Ishikawa (cell line): ENCODE measurements around the gene PCSK4.

ENCODE experiments used
- CEBPB ChIP-seq: IDR thresholded peaks from 2 replicates; pipeline ENCODE4 v1.6.1; 2012
- CREB1 ChIP-seq: IDR thresholded peaks from 2 replicates; pipeline ENCODE4 v1.6.1; 2012; ENCODE audit warnings: low read depth
- EGR1 ChIP-seq: IDR thresholded peaks from 2 replicates; pipeline ENCODE4 v1.6.1; 2012
- EP300 ChIP-seq: IDR thresholded peaks from 2 replicates; pipeline ENCODE4 v1.6.1; 2012; ENCODE audit warnings: borderline replicate concordance
- FOXM1 ChIP-seq: IDR thresholded peaks from 2 replicates; pipeline ENCODE4 v1.6.1; 2012; ENCODE audit warnings: low read depth, borderline replicate concordance
- MAX ChIP-seq: IDR thresholded peaks from 2 replicates; pipeline ENCODE4 v1.6.1; 2012
- NFIC ChIP-seq: IDR thresholded peaks from 2 replicates; pipeline ENCODE4 v1.6.1; 2012
- RAD21 ChIP-seq: IDR thresholded peaks from 2 replicates; pipeline ENCODE4 v1.6.1; 2012; ENCODE audit warnings: low read depth
- REST ChIP-seq: IDR thresholded peaks from 2 replicates; pipeline ENCODE4 v1.6.1; 2012; ENCODE audit warnings: low read depth, mild to moderate bottlenecking
- TAF1 ChIP-seq: IDR thresholded peaks from 2 replicates; pipeline ENCODE4 v1.6.1; 2012; ENCODE audit warnings: low read depth, mild to moderate bottlenecking
- TCF12 ChIP-seq: IDR thresholded peaks from 2 replicates; pipeline ENCODE4 v1.6.1; 2012; ENCODE audit warnings: low read depth
- TEAD4 ChIP-seq: IDR thresholded peaks from 2 replicates; pipeline ENCODE4 v1.6.1; 2012
- YY1 ChIP-seq: IDR thresholded peaks from 2 replicates; pipeline ENCODE4 v1.6.1; 2012; ENCODE audit warnings: low read depth
- ZBTB7A ChIP-seq: IDR thresholded peaks from 2 replicates; pipeline ENCODE4 v1.6.1; 2012; ENCODE audit warnings: low read depth
- TF ChIP-seq, protein P1 (sequence below): IDR thresholded peaks from 2 replicates; pipeline ENCODE4 v1.6.1; 2012

The PCSK4 gene

DNA sequence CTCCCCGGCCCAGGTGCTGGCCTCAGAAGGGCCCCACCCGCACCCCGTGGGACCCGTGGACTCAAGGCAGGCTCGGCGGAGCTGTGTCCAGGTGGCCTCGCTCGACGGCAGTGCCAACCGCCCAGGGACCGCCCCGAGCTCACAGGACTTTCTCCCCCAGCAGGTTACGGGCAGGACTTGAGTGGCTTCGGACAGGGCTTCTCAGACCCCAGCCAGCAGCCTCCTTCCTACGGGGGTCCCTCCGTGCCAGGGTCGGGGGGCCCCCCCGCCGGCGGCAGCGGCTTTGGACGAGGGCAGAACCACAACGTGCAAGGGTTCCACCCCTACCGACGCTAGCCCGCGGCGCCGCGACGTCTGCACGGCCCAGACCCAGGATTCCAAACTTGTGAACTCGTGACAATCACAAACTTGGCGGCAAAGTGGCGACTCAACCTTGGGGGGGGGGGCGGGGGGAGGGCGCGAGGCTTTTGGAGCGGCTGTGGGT is 55.5 kb downstream of the PCSK4 start:
- no peak for TF ChIP-seq ZBTB7A
- no peak for TF ChIP-seq CEBPB
- no peak for TF ChIP-seq YY1
- TF ChIP-seq EGR1 = no peak
- TF ChIP-seq TCF12 = no peak
- no peak for TF ChIP-seq EP300
- no peak for TF ChIP-seq MAX
- no peak for TF ChIP-seq TEAD4
- no peak for TF ChIP-seq NFIC
- TF ChIP-seq, protein P1, sequence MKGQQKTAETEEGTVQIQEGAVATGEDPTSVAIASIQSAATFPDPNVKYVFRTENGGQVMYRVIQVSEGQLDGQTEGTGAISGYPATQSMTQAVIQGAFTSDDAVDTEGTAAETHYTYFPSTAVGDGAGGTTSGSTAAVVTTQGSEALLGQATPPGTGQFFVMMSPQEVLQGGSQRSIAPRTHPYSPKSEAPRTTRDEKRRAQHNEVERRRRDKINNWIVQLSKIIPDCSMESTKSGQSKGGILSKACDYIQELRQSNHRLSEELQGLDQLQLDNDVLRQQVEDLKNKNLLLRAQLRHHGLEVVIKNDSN = no peak
- TF ChIP-seq REST = no peak

DNA sequence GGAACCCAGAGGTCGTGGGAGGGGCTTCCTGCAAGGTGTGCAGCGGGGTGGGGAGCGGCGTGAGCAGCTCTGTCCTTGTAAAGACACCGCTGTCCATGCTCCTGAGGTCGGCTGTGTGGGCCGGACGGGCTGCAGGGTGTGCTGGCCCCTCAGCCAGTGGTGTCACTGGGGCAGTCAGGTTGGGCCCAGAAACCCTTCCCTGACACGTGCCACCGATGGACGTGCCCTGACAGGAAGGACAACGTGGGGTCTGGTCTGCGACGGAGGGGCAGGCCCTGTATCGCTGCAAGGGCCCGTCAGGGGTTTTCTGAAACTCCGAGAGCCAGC is 56.1 kb downstream of the PCSK4 start:
- TF ChIP-seq, protein P1 = no peak
- TF ChIP-seq RAD21 (no peak), CREB1 (no peak), TEAD4 (no peak), ZBTB7A (no peak)

GRCh38 chr19:1433119-1434039 is 56.8 kb downstream of the PCSK4 start:
- no peak for TF ChIP-seq TCF12
- TF ChIP-seq, protein P1 = no peak
- TF ChIP-seq CEBPB = no peak
- no peak for TF ChIP-seq EGR1
- no peak for TF ChIP-seq MAX
- no peak for TF ChIP-seq FOXM1
- no peak for TF ChIP-seq RAD21
- TF ChIP-seq EP300 = no peak
- no peak for TF ChIP-seq TAF1
- no peak for TF ChIP-seq YY1
- TF ChIP-seq REST = no peak
- TF ChIP-seq NFIC = no peak
- TF ChIP-seq CREB1 = no peak
- TF ChIP-seq ZBTB7A = no peak
- TF ChIP-seq TEAD4 = no peak

DNA sequence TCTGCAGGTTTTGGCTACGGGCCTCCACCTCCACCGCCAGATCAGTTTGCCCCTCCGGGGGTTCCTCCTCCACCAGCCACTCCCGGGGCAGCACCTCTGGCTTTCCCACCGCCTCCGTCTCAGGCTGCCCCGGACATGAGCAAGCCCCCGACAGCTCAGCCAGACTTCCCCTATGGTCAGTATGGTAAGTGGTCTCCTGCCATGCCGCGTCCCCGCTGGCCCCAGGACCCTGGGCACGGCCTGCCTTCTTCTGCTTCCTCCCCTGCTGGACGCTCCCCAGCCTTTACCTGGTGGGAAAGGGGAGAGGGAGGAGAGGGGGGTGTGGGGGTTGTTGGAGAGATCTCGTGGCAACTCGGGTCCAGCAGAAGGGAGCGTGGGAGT is 57.7 kb downstream of the PCSK4 start:
- TF ChIP-seq REST = no peak
- no peak for TF ChIP-seq TAF1
- no peak for TF ChIP-seq RAD21
- no peak for TF ChIP-seq EGR1
